Nephron progenitor cell (in vitro differentiated cells): ENCODE data around the gene NOC2L.

Experiments
- DNase-seq: peaks from one replicate; pipeline ENCODE4 v3.0.0; 2021
- H3K27ac Mint-ChIP-seq: 2 replicates; pipeline ENCODE4 v1.8.0; 2021; ENCODE audit warnings: mild to moderate bottlenecking, moderate library complexity, mixed read lengths
- H3K27me3 Mint-ChIP-seq: 2 replicates; pipeline ENCODE4 v1.8.0; 2021; ENCODE audit warnings: mild to moderate bottlenecking, low read depth, mixed read lengths; ENCODE audit not compliant: poor library complexity
- H3K36me3 Mint-ChIP-seq: 2 replicates; pipeline ENCODE4 v1.8.0; 2021; ENCODE audit warnings: low read depth, mixed read lengths
- H3K4me1 Mint-ChIP-seq: 2 replicates; pipeline ENCODE4 v1.8.0; 2021; ENCODE audit warnings: mixed read lengths
- H3K4me3 Mint-ChIP-seq: 2 replicates; pipeline ENCODE4 v1.8.0; 2021; ENCODE audit warnings: mild to moderate bottlenecking, moderate library complexity, mixed read lengths
- H3K9me3 Mint-ChIP-seq: 2 replicates; pipeline ENCODE4 v1.8.0; 2021; ENCODE audit warnings: mild to moderate bottlenecking, moderate library complexity, mixed read lengths
- CTCF ChIP-seq: fragments of 200-600 bp; sonication (generic); IDR thresholded peaks from 2 replicates; pipeline ENCODE4 v1.5.0; 2021; ENCODE audit warnings: antibody characterized with exemption

The NOC2L gene

GRCh38 chr1:1003618-1004419 is 44.8 kb upstream of the NOC2L start:
- TF ChIP-seq CTCF, result no peak
- Mint-ChIP-seq H3K27ac (no peak overlapping the region), H3K4me1 (peaks cover 40% of the 10 kb centered on the region), H3K27me3 (peaks cover 10% of the 10 kb centered on the region), H3K36me3 (peaks cover 7% of the 10 kb centered on the region), H3K9me3 (peaks cover 6% of the 10 kb centered on the region), H3K4me3 (no peak overlapping the region)
- DNase-seq, result peak; percentile 10

- H3K4me1 Mint-ChIP-seq, result peaks cover 34% of the 10 kb centered on the region
- peak overlapping the region; percentile 84 for H3K4me3 Mint-ChIP-seq
- no peak for TF ChIP-seq CTCF
- no peaks in the 10 kb centered on the region for H3K9me3 Mint-ChIP-seq
- H3K27me3 Mint-ChIP-seq, result peaks cover 24% of the 10 kb centered on the region
- H3K36me3 Mint-ChIP-seq, result no peaks in the 10 kb centered on the region
- peak overlapping the region; percentile 95 for H3K27ac Mint-ChIP-seq
- no peak for DNase-seq
These were observed 42.2 kb upstream of the NOC2L start for GRCh38 chr1:1001057-1001783.

DNA sequence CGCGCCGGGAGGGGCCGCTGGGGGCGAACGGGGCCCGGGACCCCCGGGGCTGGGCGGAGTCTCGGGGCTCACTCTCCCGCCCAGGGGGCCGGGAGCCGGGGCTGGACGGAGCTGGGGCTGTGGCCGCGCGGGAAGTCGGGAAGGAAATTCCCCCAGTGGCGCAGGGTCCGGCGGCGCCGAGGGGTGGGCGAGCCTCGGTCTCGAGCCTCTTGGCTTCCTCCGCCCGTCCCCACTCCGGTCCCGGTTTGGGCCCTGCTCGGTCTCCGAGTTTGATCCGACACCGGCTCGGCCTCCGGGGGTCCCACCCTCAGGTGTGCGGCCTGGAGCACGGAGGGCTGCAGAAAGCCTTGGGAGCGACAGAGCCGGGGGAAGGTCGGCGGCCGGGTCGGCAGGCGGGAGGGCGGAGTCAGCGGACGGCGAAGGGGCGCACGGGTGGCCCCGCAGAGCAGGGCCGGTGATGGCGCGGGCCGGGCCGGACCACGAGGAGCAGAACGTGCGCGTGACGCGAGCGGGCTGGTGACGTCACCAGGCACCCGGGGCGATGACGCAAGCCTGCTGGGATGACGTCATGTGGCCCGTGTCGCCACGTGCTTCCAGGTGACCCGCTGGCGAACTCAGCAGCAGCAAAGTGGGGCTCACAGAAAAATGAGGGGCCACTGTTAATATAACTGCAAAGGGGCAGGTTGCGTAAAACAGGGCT is 41.5 kb upstream of the NOC2L start:
- H3K4me1 Mint-ChIP-seq, result peaks cover 34% of the 10 kb centered on the region
- DNase-seq, result peak; percentile 82
- H3K9me3 Mint-ChIP-seq, result no peaks in the 10 kb centered on the region
- H3K27ac Mint-ChIP-seq, result peak overlapping the region; percentile 95
- H3K36me3 Mint-ChIP-seq, result no peaks in the 10 kb centered on the region
- TF ChIP-seq CTCF, result no peak
- H3K4me3 Mint-ChIP-seq, result peak overlapping the region; percentile 84
- H3K27me3 Mint-ChIP-seq, result peaks cover 29% of the 10 kb centered on the region

GRCh38 chr1:999725-1000356 is 40.8 kb upstream of the NOC2L start, which contains the start of gene HES4:
HES4 (minus strand) TSS chr1:1000097; CDS start chr1:999973, 124 bp downstream.
- Mint-ChIP-seq H3K4me1 (peaks cover 28% of the 10 kb centered on the region), H3K27ac (peak within 1 kb of the TSS; percentile 95), H3K27me3 (peaks cover 33% of the 10 kb centered on the region), H3K36me3 (no peaks in the 10 kb centered on the region), H3K4me3 (peak within 1 kb of the TSS; percentile 84), H3K9me3 (no peaks in the 10 kb centered on the region)
- no peak for TF ChIP-seq CTCF
- DNase-seq, result peak; percentile 96

DNA sequence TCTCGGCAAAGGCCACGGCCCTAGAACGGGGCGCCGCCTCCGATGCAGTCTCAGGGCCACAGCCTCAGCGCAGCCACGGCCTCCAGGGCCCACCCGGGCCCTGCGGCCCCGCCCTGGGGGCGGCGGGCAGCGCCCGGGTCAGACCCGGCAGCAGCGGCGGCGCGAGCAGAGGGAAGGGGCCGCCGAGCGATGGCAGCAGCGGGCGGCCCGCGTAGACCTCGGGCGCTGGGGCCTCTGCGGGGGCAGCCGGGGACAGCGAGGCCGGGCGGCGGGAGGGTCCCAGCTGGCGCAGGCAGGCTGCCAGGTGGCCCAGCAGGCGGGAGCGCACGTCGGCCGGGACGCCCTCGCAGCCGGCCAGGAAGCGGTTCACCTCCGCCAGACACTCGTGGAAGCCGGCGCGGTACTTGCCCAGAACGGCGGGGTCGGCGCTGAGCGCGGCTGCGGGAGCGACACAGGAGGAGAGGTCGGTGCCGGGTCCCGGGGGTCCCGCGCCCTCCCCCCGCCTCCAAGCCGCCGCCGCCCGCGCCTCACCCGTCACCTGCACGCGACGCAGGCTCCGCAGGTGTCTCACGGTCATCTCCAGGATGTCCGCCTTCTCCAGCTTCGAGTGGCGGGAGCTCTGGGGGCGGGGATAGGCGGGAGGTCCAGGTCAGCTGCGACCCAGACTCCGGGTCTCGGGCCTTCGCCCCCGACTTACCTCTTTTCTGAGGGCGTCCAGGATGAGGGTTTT is 40.1 kb upstream of the NOC2L start:
- Mint-ChIP-seq H3K27ac (no peak overlapping the region), H3K9me3 (no peaks in the 10 kb centered on the region), H3K4me3 (peak overlapping the region; percentile 76), H3K27me3 (peaks cover 33% of the 10 kb centered on the region), H3K36me3 (no peaks in the 10 kb centered on the region), H3K4me1 (peaks cover 21% of the 10 kb centered on the region)
- TF ChIP-seq CTCF, result no peak
- DNase-seq, result peak; percentile 56
